ENCODE results near the gene PDLIM5.

PDLIM5 gene

DNA sequence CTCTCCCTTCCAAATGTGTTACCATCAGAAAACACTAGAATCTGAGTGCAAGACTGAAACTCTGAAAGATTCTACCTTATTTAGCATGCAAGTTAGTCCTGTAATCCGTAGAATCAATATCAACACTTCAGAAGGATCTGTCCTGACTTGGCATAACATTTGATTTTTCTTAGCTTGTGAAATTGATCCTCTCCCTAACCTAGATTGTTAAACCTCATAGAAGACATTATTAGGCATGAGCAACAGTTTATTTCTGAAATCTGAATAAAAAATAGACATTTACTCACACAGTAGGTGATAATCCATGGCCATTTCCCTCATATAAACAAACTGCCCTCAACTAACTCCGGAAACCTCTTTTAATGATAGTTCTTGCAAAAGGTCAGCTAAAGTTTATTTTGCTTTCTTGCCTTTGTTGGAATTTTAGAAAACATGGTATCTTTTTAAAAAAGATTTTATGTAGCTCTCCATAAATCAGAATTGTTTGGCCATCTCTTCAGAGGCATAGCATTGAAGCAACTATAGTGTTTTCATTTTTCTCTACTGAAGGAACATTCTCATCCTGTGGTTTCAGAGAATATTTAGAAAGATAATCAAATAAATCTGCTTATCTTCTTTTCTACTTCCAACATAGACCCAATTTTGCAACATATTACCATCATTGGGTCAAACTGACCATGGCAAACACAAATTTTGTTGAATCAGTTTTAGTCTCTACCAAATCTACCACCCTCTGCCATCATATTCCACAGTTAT is 38.5 kb upstream of the PDLIM5 start:
- H3K4me3 ChIP-seq (ENCODE audit: low read depth, low read length) = no peak overlapping the region
- DNase-seq (ENCODE audit: low read depth) = no peak
- TF ChIP-seq, protein P1, sequence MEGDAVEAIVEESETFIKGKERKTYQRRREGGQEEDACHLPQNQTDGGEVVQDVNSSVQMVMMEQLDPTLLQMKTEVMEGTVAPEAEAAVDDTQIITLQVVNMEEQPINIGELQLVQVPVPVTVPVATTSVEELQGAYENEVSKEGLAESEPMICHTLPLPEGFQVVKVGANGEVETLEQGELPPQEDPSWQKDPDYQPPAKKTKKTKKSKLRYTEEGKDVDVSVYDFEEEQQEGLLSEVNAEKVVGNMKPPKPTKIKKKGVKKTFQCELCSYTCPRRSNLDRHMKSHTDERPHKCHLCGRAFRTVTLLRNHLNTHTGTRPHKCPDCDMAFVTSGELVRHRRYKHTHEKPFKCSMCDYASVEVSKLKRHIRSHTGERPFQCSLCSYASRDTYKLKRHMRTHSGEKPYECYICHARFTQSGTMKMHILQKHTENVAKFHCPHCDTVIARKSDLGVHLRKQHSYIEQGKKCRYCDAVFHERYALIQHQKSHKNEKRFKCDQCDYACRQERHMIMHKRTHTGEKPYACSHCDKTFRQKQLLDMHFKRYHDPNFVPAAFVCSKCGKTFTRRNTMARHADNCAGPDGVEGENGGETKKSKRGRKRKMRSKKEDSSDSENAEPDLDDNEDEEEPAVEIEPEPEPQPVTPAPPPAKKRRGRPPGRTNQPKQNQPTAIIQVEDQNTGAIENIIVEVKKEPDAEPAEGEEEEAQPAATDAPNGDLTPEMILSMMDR (IDR thresholded peaks at IDR 0.05; ENCODE audit: low read depth, low read length, missing control alignments) = no peak

DNA sequence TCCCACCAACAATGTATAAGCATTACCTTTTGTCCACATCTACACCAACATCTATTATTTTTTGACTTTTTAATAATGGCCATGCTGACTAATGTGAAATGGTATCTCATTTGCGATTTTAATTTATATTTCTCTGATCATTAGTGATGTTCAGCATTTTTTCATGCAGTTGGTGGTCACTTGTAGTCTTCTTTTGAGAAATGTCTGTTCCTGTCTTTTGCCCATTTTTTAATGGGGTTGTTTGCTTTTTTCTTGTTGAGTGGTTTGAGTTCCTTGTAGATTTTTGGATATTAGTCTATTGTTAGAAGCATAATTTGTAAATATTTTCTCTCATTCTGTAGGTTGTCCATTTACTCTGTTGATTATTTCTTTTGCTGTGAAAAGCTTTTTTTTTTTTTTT is 36.8 kb upstream of the PDLIM5 start:
- H3K4me3 ChIP-seq (ENCODE audit: low read depth, low read length) = no peak overlapping the region
- TF ChIP-seq, protein P1 (IDR thresholded peaks at IDR 0.05; ENCODE audit: low read depth, low read length, missing control alignments) = no peak
- no peak for DNase-seq (ENCODE audit: low read depth)

DNA sequence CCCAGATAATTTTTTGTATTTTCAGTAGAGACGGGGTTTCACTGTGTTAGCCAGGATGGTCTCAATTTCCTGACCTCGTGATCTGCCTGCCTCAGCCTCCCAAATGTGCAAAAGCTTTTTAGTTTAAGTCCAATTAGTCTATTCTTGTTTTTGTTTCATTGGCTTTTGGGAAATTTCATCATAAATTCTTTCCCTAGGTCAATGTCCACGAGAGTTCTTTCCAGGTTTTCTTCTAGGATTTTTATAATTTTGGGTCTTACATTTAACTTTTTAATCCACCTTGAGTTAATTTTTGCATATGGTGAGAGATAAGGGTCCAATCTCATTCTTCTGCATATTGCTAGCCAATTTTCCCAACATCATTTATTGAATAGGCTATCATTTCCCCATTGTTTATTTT is 36.3 kb upstream of the PDLIM5 start:
- TF ChIP-seq, protein P1 (IDR thresholded peaks at IDR 0.05; ENCODE audit: low read depth, low read length, missing control alignments) = no peak
- DNase-seq (ENCODE audit: low read depth) = no peak
- H3K4me3 ChIP-seq (ENCODE audit: low read depth, low read length) = no peak overlapping the region

DNA sequence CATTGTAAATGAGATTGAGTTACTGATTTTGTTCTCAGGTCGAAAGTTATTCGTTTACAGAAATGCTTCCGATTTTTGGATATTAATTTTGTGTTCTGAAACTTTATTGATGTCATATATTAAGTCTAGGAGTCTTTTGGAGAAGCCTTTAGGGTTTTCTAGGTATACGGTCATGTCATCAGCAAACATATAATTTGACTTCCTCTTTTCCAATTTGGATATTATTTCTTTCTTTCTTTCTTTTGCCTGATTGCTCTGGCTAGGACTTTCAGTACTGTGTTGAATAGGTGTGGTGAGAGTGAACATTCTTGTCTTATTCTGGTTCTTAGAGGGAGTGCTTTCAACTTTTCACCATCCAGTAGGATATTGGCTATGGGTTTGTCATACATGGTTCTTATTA is 35.4 kb upstream of the PDLIM5 start:
- no peak for DNase-seq (ENCODE audit: low read depth)
- TF ChIP-seq, protein P1 (IDR thresholded peaks at IDR 0.05; ENCODE audit: low read depth, low read length, missing control alignments) = no peak
- H3K4me3 ChIP-seq (ENCODE audit: low read depth, low read length) = no peak overlapping the region

DNA sequence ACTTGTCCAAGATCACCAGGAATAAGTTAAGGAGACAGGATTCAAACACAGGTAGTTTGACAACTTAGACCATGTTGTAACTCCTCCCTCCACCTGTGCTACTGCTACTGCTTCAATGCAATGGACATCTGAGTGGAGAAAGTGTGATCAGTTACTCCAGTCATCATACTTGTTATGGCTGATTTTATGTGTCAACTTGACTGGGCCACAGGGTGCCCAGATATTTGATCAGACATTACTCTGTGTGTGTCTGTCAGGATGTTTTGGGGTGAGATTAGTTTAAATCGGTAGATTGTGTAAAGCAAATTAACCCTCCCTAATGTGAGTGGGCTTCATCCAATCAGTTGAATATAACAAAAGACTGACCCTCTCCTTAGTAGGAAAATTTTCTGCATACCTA is 34.8 kb upstream of the PDLIM5 start:
- no peak for DNase-seq (ENCODE audit: low read depth)
- H3K4me3 ChIP-seq (ENCODE audit: low read depth, low read length) = no peak overlapping the region
- TF ChIP-seq, protein P1 (IDR thresholded peaks at IDR 0.05; ENCODE audit: low read depth, low read length, missing control alignments) = no peak

DNA sequence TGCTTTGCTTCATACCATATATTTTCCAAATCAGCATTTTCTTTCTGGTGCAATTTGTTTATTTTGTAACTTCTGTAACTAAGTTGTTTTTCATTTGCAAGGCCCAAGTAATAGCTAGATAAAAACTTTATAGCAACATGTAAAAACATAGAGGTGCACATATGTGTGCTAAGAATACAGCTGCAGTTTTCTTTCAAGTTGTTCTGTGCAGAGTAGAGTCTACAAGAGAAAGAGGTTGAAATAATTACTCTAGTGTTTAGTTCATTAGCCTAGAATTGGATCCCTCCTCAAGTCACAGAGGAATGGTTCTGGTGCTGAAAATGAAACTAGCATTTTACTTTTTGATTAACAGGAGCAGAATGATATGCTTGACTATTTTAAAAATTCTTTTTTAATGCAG is 32.2 kb upstream of the PDLIM5 start:
- no peak overlapping the region for H3K4me3 ChIP-seq (ENCODE audit: low read depth, low read length)
- TF ChIP-seq, protein P1 (IDR thresholded peaks at IDR 0.05; ENCODE audit: low read depth, low read length, missing control alignments) = no peak
- no peak for DNase-seq (ENCODE audit: low read depth)

DNA sequence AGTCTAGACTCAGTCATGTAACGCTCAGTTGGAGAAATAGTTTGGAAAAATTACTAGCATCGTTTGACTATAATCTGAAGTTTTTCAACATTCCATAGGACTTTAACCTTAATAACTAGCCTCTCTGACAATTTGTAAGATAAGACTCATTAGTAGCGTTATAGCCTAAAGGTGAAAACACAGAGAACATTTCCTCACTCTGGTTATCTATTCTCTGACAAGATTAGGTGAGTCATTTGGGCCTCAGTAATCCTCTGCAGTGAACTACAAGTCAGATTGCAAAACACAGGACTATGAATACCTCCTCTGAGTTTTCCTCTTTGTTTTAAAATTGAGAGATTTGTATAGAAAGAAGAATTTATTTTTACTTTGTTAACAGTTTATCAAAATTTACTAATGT is 31.8 kb upstream of the PDLIM5 start:
- no peak for DNase-seq (ENCODE audit: low read depth)
- no peak overlapping the region for H3K4me3 ChIP-seq (ENCODE audit: low read depth, low read length)
- TF ChIP-seq, protein P1 (IDR thresholded peaks at IDR 0.05; ENCODE audit: low read depth, low read length, missing control alignments) = no peak

All from GM12864 (cell line).